GM19193 (cell line): Measurements from ENCODE around the gene ARID4A.
A peak's percentile ranks its signal among the peaks of the same experiment; 100 is the strongest.

Source experiments
- POLR2A ChIP-seq: IDR thresholded peaks from 4 replicates; pipeline ENCODE4 v1.6.1; 2011; ENCODE audit not compliant: insufficient read depth, insufficient read length; ENCODE audit errors: extremely low read depth

ARID4A gene

GRCh38 chr14:58283730-58284129 is 14.6 kb upstream of the ARID4A start:
- TF ChIP-seq POLR2A = no peak

GRCh38 chr14:58285132-58285531 is 13.2 kb upstream of the ARID4A start:
- TF ChIP-seq POLR2A = no peak

GRCh38 chr14:58287607-58288042 is 10.7 kb upstream of the ARID4A start:
- no peak for TF ChIP-seq POLR2A

GRCh38 chr14:58288106-58288792 is 10.1 kb upstream of the ARID4A start:
- no peak for TF ChIP-seq POLR2A

- TF ChIP-seq POLR2A = no peak
These were observed 6.7 kb upstream of the ARID4A start for GRCh38 chr14:58291646-58292045.

- TF ChIP-seq POLR2A = no peak
These were observed 6.2 kb upstream of the ARID4A start for GRCh38 chr14:58292187-58292586.

GRCh38 chr14:58294201-58294600 is 4.2 kb upstream of the ARID4A start:
- TF ChIP-seq POLR2A = no peak

GRCh38 chr14:58296726-58297125 is 1.6 kb upstream of the ARID4A start:
- no peak for TF ChIP-seq POLR2A

- TF ChIP-seq POLR2A = no peak
These were observed 968 bp upstream of the ARID4A start for GRCh38 chr14:58297412-58297761.

GRCh38 chr14:58297762-58298476 is 436 bp upstream of the ARID4A start:
- peak; percentile 93 for TF ChIP-seq POLR2A

GRCh38 chr14:58299401-58300330 is 1.3 kb downstream of the ARID4A start:
- no peak for TF ChIP-seq POLR2A

- no peak for TF ChIP-seq POLR2A
These were observed 3.1 kb downstream of the ARID4A start for GRCh38 chr14:58301416-58301815.

GRCh38 chr14:58305730-58306129 is 7.4 kb downstream of the ARID4A start:
- TF ChIP-seq POLR2A = no peak

GRCh38 chr14:58307597-58308316 is 9.4 kb downstream of the ARID4A start:
- no peak for TF ChIP-seq POLR2A

- TF ChIP-seq POLR2A = no peak
These were observed 10.7 kb downstream of the ARID4A start for GRCh38 chr14:58309086-58309485.
